GM10266 (cell line): ENCODE measurements around the gene RBMS1.
"Not testable (repeated sequence)": the region's sequence is repeated elsewhere in the genome, so short reads cannot be mapped to it uniquely, and the experiment has no call there.

Source experiments
- DNase-seq: peaks from one replicate; pipeline ENCODE4 v3.0.0; 2012; ENCODE audit errors: extremely low spot score
- TF ChIP-seq, protein P1 (sequence below): IDR thresholded peaks from 2 replicates; pipeline ENCODE4 v1.5.1; 2012; ENCODE audit warnings: mild to moderate bottlenecking, low read depth; ENCODE audit not compliant: control insufficient read depth, insufficient read depth; ENCODE audit errors: missing control alignments

The RBMS1 gene

DNA sequence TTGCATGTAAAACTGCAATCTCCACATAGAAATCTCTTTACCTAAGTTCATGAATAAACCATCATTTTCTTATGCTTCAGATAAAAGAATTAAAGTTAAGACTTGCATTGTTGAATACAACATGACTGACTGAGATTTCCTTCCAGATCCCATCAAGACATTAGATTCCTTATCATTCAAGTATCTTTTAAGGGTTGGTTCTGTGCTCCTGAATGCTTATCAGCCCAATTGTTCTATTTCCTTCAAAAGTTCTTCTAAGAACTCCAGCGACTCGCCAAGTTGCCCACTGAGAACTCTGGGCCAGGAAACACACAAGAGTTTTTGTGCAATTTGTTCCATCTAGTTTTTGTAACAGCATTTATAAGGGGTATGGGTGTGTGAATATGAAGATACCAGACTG is 120.3 kb downstream of the RBMS1 start:
- DNase-seq: no peak
- TF ChIP-seq, protein P1, sequence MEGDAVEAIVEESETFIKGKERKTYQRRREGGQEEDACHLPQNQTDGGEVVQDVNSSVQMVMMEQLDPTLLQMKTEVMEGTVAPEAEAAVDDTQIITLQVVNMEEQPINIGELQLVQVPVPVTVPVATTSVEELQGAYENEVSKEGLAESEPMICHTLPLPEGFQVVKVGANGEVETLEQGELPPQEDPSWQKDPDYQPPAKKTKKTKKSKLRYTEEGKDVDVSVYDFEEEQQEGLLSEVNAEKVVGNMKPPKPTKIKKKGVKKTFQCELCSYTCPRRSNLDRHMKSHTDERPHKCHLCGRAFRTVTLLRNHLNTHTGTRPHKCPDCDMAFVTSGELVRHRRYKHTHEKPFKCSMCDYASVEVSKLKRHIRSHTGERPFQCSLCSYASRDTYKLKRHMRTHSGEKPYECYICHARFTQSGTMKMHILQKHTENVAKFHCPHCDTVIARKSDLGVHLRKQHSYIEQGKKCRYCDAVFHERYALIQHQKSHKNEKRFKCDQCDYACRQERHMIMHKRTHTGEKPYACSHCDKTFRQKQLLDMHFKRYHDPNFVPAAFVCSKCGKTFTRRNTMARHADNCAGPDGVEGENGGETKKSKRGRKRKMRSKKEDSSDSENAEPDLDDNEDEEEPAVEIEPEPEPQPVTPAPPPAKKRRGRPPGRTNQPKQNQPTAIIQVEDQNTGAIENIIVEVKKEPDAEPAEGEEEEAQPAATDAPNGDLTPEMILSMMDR: no peak

DNA sequence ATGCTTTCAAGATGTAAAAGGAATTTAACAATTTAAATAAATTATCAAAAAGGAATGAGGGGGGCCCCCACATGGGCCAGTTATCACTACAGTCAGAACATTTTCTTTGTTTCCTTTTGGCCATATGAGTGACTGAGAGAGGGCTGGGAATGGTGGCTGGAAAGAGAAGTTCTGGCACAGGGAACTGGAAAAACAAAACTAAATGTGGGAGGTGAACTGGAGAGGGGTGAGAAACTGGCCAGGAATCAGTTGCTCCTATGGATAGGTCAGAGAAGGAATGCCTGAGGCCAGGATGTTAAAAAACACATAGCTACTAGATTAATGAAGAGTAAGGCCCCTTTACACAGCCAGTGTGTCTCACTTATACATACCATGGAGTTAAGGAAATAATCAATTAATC is 121.0 kb downstream of the RBMS1 start:
- TF ChIP-seq, protein P1: no peak

DNA sequence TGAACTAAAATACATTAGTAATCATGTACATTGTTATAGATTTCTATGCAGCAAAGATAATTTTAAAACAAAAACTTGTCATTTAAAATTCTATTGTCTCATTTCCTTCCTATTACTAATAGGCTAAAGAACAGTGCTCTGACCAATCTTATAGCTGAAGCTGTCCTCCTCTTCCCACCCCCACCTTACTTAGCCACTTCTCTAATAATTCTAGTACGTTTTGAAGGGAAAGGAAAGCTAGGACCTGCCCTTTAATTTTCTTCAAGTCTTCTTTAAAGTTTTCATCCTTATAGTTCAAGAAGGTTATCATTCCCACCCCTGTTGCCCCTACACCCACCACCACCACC is 121.6 kb downstream of the RBMS1 start:
- DNase-seq: no peak
- TF ChIP-seq, protein P1: no peak

More for the DNA sequence above, 121.0 kb downstream of the RBMS1 start:
- no peak for DNase-seq

DNA sequence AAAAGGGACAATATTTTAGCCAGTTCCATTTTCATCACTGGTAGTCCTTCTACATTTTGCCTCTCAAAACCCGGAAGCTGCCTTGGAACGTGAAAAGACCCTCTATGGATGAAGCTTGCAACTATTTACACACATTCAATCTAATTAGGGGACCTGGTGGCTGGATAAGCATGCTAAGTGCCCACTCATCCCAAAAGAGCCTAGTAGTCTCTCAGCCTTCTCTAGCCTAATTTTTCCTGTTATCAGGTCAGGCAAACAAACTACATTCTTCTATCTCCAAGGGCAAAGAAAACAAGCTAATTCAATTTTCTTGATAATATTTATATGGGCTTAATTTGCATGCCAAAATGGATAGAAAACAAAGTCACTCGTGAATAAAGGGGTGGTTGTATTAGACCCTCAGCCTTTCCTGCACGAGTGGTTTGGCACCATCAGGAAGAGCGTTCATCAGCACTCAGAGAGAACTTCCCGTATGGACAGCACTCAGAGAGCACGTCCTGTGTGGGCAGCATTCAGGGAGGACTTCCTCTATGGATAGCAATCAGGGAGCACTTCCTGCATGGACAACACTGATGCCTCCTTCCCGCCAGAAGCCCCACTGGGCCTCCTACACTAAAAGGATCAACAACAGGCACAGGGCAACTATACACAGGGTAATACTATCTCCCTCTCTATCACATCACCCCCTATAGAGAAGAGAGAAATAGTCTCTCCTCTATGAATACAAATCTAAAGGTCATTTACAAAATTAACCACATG is 122.2 kb downstream of the RBMS1 start:
- TF ChIP-seq, protein P1: no peak
- DNase-seq: no peak

DNA sequence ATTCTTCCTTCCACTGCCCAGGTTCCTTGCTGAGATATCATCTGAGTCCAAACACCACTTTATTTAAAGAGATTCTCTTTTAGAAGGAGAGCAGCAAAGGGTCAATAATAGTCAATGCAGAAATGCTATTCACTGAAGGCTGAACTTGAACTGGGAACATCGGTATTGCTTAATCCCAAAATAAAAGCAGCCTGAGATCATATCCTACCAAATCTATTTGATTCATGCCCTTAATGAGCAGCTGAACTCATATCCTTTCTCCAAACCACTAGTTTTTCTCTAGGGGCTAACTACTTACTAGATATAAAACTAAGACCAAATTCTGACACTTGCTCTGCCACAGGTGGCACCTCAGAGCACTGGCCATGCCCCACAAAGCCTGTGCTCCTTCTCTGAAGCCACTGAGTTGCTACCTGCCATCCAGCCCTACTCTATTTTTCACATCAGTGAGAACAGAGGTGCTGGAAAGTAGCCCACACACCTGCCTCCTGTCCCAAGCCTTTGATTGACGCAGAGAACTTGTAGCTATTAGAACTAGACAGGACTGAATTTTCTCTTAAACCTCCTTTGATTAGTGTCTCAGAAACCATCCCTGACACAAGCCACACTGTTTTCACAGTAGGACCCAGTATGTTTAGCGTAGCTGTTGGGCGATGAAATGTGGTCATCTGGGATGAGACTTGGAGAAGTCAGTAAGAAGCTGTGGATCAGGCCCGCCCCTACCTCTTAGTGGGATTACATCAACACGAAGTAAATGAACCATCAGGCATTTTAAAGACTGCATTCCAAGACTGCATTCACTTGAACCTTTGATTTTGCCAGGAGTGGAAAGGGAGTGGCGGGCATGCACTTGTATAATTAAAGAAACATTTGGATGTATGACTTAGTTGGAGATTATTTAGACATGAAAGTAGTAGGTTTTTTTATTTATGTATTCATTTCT is 124.3 kb downstream of the RBMS1 start:
- TF ChIP-seq, protein P1: no peak
- no peak for DNase-seq

DNA sequence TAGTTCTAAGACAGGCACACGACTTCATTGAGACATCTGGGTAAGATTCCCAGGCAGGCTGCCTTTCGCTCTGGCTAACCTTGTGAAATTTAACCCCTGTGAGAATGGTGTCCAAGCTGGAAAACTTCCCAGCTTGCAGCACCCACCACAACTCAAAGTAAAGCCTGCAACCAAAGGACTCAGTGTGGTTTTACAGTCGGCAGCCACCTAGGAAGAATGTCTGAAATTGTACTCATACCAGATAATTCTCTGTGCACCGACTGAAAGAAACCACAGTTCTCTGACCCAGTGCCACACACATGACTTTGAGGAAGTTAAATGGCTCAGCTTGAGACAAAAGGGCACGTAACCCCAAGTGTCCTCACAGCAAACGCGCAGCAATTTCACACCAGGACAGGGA is 125.7 kb downstream of the RBMS1 start:
- no peak for DNase-seq
- TF ChIP-seq, protein P1: no peak

DNA sequence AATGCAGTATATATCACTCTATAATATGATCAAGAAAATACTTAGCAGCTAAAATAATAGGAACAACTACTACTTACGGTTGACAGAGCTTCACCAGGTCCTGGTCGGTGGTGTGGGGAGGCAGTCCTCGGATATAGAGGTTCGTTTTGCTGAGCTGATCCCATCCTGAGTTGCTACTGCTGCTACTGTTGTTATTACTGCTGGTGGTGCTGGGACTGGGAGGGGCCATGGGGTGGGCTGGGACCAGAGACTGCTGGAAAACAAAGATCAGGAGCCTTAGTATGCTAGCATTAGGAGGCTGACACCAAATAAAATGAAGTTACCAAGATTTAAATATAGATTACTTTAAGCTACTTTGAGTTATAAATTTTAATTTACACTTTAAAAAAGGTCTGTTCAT is 126.5 kb downstream of the RBMS1 start:
- not testable (repeated sequence) for DNase-seq
